ENCODE results near the gene CASK.

Gene CASK

GRCh38 chrX:41543668-41544067 lies 379.7 kb downstream of the CASK start:
- H3K27me3 ChIP-seq (ENCODE audit: control insufficient read depth, insufficient read depth, low read length), result no peaks in the 10 kb centered on the region

GRCh38 chrX:41543025-41543424 lies 380.3 kb downstream of the CASK start:
- no peak overlapping the region for H3K27ac ChIP-seq
- no peaks in the 10 kb centered on the region for H3K27me3 ChIP-seq (ENCODE audit: control insufficient read depth, insufficient read depth, low read length)
- peaks cover 2% of the 10 kb centered on the region for H3K4me1 ChIP-seq
- TF ChIP-seq CTCF (IDR thresholded peaks at IDR 0.05), result no peak
- no peak overlapping the region for H2AFZ ChIP-seq
- H3K9me3 ChIP-seq (ENCODE audit: control insufficient read depth, low read length), result no peaks in the 10 kb centered on the region
- no peaks in the 10 kb centered on the region for H3K36me3 ChIP-seq (ENCODE audit: control insufficient read depth, insufficient read depth, low read length)
- H3K4me2 ChIP-seq (ENCODE audit: low read length), result no peak overlapping the region
- no peaks in the 10 kb centered on the region for H3K79me2 ChIP-seq
- no peak overlapping the region for H3K9ac ChIP-seq
- no peak overlapping the region for H3K4me3 ChIP-seq (ENCODE audit: low read depth, low read length)

More at GRCh38 chrX:41543668-41544067, 379.7 kb downstream of the CASK start:
- Histone ChIP-seq H3K4me1 (peaks cover 2% of the 10 kb centered on the region), H3K27ac (no peak overlapping the region), H2AFZ (no peak overlapping the region), H3K79me2 (no peaks in the 10 kb centered on the region), H3K36me3 (ENCODE audit: control insufficient read depth, insufficient read depth, low read length) (no peaks in the 10 kb centered on the region), H3K4me3 (ENCODE audit: low read depth, low read length) (no peak overlapping the region), H3K9ac (no peak overlapping the region), H3K9me3 (ENCODE audit: control insufficient read depth, low read length) (no peaks in the 10 kb centered on the region), H3K4me2 (ENCODE audit: low read length) (no peak overlapping the region)
- TF ChIP-seq CTCF (IDR thresholded peaks at IDR 0.05), result no peak

GRCh38 chrX:41542536-41542935 lies 380.8 kb downstream of the CASK start:
- Histone ChIP-seq H2AFZ (no peak overlapping the region), H3K4me2 (ENCODE audit: low read length) (no peak overlapping the region), H3K36me3 (ENCODE audit: control insufficient read depth, insufficient read depth, low read length) (no peaks in the 10 kb centered on the region), H3K9me3 (ENCODE audit: control insufficient read depth, low read length) (no peaks in the 10 kb centered on the region), H3K9ac (no peak overlapping the region), H3K27ac (no peak overlapping the region), H3K79me2 (no peaks in the 10 kb centered on the region), H3K4me1 (peaks cover 2% of the 10 kb centered on the region), H3K4me3 (ENCODE audit: low read depth, low read length) (no peak overlapping the region), H3K27me3 (ENCODE audit: control insufficient read depth, insufficient read depth, low read length) (no peaks in the 10 kb centered on the region)
- TF ChIP-seq CTCF (IDR thresholded peaks at IDR 0.05), result no peak

- H3K4me2 ChIP-seq (ENCODE audit: low read length), result no peak overlapping the region
- no peak overlapping the region for H3K9ac ChIP-seq
- no peaks in the 10 kb centered on the region for H3K79me2 ChIP-seq
- no peaks in the 10 kb centered on the region for H3K36me3 ChIP-seq (ENCODE audit: control insufficient read depth, insufficient read depth, low read length)
- no peak for TF ChIP-seq CTCF (IDR thresholded peaks at IDR 0.05)
- peaks cover 2% of the 10 kb centered on the region for H3K4me1 ChIP-seq
- no peak overlapping the region for H3K27ac ChIP-seq
- H2AFZ ChIP-seq, result no peak overlapping the region
- no peaks in the 10 kb centered on the region for H3K27me3 ChIP-seq (ENCODE audit: control insufficient read depth, insufficient read depth, low read length)
- H3K4me3 ChIP-seq (ENCODE audit: low read depth, low read length), result no peak overlapping the region
- H3K9me3 ChIP-seq (ENCODE audit: control insufficient read depth, low read length), result no peaks in the 10 kb centered on the region
Measured at GRCh38 chrX:41542135-41542534, 381.2 kb downstream of the CASK start.

- Histone ChIP-seq H3K4me2 (ENCODE audit: low read length) (no peak overlapping the region), H3K27ac (no peak overlapping the region), H3K36me3 (ENCODE audit: control insufficient read depth, insufficient read depth, low read length) (no peaks in the 10 kb centered on the region), H3K27me3 (ENCODE audit: control insufficient read depth, insufficient read depth, low read length) (no peaks in the 10 kb centered on the region), H3K79me2 (no peaks in the 10 kb centered on the region), H3K4me1 (peaks cover 2% of the 10 kb centered on the region), H3K4me3 (ENCODE audit: low read depth, low read length) (no peak overlapping the region), H2AFZ (no peak overlapping the region), H3K9ac (no peak overlapping the region), H3K9me3 (ENCODE audit: control insufficient read depth, low read length) (no peaks in the 10 kb centered on the region)
- no peak for TF ChIP-seq CTCF (IDR thresholded peaks at IDR 0.05)
Measured at GRCh38 chrX:41541386-41541785, 382.0 kb downstream of the CASK start.

All from parathyroid adenoma (tissue), 2 donors.